OCI-LY1 (cell line): ENCODE data around the gene AREG.

Source experiments
- H2AFZ ChIP-seq: fragments of 200-600 bp; sonication (generic), shearing (Covaris generic); 2 replicates; pipeline ENCODE4 v1.6.0; 2014; ENCODE audit warnings: antibody characterized with exemption, mild to moderate bottlenecking, low read length
- H3F3A ChIP-seq: fragments of 200-600 bp; sonication (generic), shearing (Covaris generic); 2 replicates; pipeline ENCODE4 v1.6.0; 2014; ENCODE audit warnings: mild to moderate bottlenecking, antibody characterized with exemption, low read length, moderate library complexity; ENCODE audit not compliant: insufficient read depth
- H3K27ac ChIP-seq: fragments of 200-600 bp; sonication (generic); 2 replicates; pipeline ENCODE4 v1.5.1; 2014; ENCODE audit warnings: low read length, mixed run types, mild to moderate bottlenecking, low read depth; ENCODE audit not compliant: poor library complexity, severe bottlenecking
- H3K27me3 ChIP-seq: fragments of 200-600 bp; sonication (generic); 2 replicates; pipeline ENCODE4 v1.6.0; 2014; ENCODE audit warnings: antibody characterized with exemption, mild to moderate bottlenecking, low read length, moderate library complexity; ENCODE audit not compliant: insufficient read depth
- H3K36me3 ChIP-seq: fragments of 200-600 bp; sonication (generic); 2 replicates; pipeline ENCODE4 v1.6.1; 2014; ENCODE audit warnings: mild to moderate bottlenecking, antibody characterized with exemption, low read length, moderate library complexity, mixed read lengths; ENCODE audit not compliant: insufficient read depth
- H3K4me1 ChIP-seq: fragments of 200-600 bp; sonication (generic); 2 replicates; pipeline ENCODE4 v1.5.1; 2014; ENCODE audit warnings: mild to moderate bottlenecking, low read length, moderate library complexity; ENCODE audit not compliant: insufficient read depth, severe bottlenecking
- H3K4me2 ChIP-seq: fragments of 200-600 bp; sonication (generic), shearing (Covaris generic); 2 replicates; pipeline ENCODE4 v1.6.1; 2014; ENCODE audit warnings: low read length
- H3K4me3 ChIP-seq: fragments of 200-600 bp; sonication (generic); 2 replicates; pipeline ENCODE4 v1.5.1; 2014; ENCODE audit warnings: low read length, low read depth, mild to moderate bottlenecking, mixed read lengths; ENCODE audit not compliant: poor library complexity, severe bottlenecking
- H3K79me2 ChIP-seq: fragments of 200-600 bp; shearing (Covaris generic); 2 replicates; pipeline ENCODE4 v1.6.1; 2016; ENCODE audit warnings: mixed run types, low read length, mixed read lengths; ENCODE audit not compliant: insufficient read depth
- H3K9ac ChIP-seq: fragments of 200-600 bp; sonication (generic), shearing (Covaris generic); 2 replicates; pipeline ENCODE4 v1.6.1; 2014; ENCODE audit warnings: mild to moderate bottlenecking, low read length, mixed read lengths
- H3K9me2 ChIP-seq: fragments of 200-600 bp; sonication (generic), shearing (Covaris generic); 2 replicates; pipeline ENCODE4 v1.6.1; 2014; ENCODE audit warnings: low read depth, mild to moderate bottlenecking, low read length, mixed read lengths
- H3K9me3 ChIP-seq: fragments of 200-600 bp; shearing (Covaris generic); 2 replicates; pipeline ENCODE4 v1.6.1; 2014; ENCODE audit warnings: low read length, mixed read lengths
- H4K20me1 ChIP-seq: fragments of 200-600 bp; sonication (generic), shearing (Covaris generic); 2 replicates; pipeline ENCODE4 v1.6.0; 2016; ENCODE audit warnings: mild to moderate bottlenecking, low read length; ENCODE audit not compliant: insufficient read depth
- CTCF ChIP-seq: fragments of 200-600 bp; sonication (generic), shearing (Covaris generic); IDR thresholded peaks from 2 replicates; pipeline ENCODE4 v1.5.1; 2017; ENCODE audit warnings: mild to moderate bottlenecking, antibody characterized with exemption, low read length, moderate library complexity, mixed read lengths
- EZH2 ChIP-seq: fragments of 200-600 bp; sonication (generic), shearing (Covaris generic); IDR thresholded peaks from 2 replicates; pipeline ENCODE4 v1.8.0; 2017; ENCODE audit warnings: borderline replicate concordance, mixed run types, mild to moderate bottlenecking, antibody characterized with exemption, low read length, moderate library complexity, mixed read lengths

AREG gene

GRCh38 chr4:74413265-74413664 lies 31.7 kb upstream of the AREG start:
- H3K36me3 ChIP-seq, result no peaks in the 10 kb centered on the region
- no peaks in the 10 kb centered on the region for H3K9me2 ChIP-seq
- no peak overlapping the region for H3K4me2 ChIP-seq
- no peak overlapping the region for H2AFZ ChIP-seq
- no peaks in the 10 kb centered on the region for H4K20me1 ChIP-seq
- H3K4me3 ChIP-seq, result no peak overlapping the region
- no peak overlapping the region for H3K27ac ChIP-seq
- no peak for TF ChIP-seq EZH2
- no peak for TF ChIP-seq CTCF
- H3K79me2 ChIP-seq, result no peaks in the 10 kb centered on the region
- H3F3A ChIP-seq, result no peaks in the 10 kb centered on the region
- no peaks in the 10 kb centered on the region for H3K9me3 ChIP-seq
- H3K4me1 ChIP-seq, result no peaks in the 10 kb centered on the region
- H3K9ac ChIP-seq, result no peak overlapping the region
- H3K27me3 ChIP-seq, result no peaks in the 10 kb centered on the region

- Histone ChIP-seq H3K9me3 (no peaks in the 10 kb centered on the region), H3K4me2 (no peak overlapping the region), H3F3A (no peaks in the 10 kb centered on the region), H3K27me3 (no peaks in the 10 kb centered on the region), H3K79me2 (no peaks in the 10 kb centered on the region), H3K4me3 (no peak overlapping the region), H3K4me1 (no peaks in the 10 kb centered on the region), H3K9ac (no peak overlapping the region), H3K27ac (no peak overlapping the region), H4K20me1 (no peaks in the 10 kb centered on the region), H3K9me2 (no peaks in the 10 kb centered on the region), H2AFZ (no peak overlapping the region), H3K36me3 (no peaks in the 10 kb centered on the region)
- TF ChIP-seq CTCF, result no peak
- TF ChIP-seq EZH2, result no peak
Observed at GRCh38 chr4:74414149-74414809, 30.7 kb upstream of the AREG start.

GRCh38 chr4:74415602-74416300 lies 29.2 kb upstream of the AREG start:
- Histone ChIP-seq H4K20me1 (no peaks in the 10 kb centered on the region), H3K4me2 (no peak overlapping the region), H3K9me2 (no peaks in the 10 kb centered on the region), H3K9ac (no peak overlapping the region), H3K9me3 (no peaks in the 10 kb centered on the region), H3K27ac (no peak overlapping the region), H3K4me1 (no peaks in the 10 kb centered on the region), H2AFZ (no peak overlapping the region), H3K27me3 (no peaks in the 10 kb centered on the region), H3K36me3 (no peaks in the 10 kb centered on the region), H3F3A (no peaks in the 10 kb centered on the region), H3K4me3 (no peak overlapping the region), H3K79me2 (no peaks in the 10 kb centered on the region)
- no peak for TF ChIP-seq CTCF
- no peak for TF ChIP-seq EZH2
